ENCODE measurements around the gene ZNF341.

ZNF341 gene

GRCh38 chr20:33827109-33827508 is 95.3 kb downstream of the ZNF341 start:
- no peak for DNase-seq

DNA sequence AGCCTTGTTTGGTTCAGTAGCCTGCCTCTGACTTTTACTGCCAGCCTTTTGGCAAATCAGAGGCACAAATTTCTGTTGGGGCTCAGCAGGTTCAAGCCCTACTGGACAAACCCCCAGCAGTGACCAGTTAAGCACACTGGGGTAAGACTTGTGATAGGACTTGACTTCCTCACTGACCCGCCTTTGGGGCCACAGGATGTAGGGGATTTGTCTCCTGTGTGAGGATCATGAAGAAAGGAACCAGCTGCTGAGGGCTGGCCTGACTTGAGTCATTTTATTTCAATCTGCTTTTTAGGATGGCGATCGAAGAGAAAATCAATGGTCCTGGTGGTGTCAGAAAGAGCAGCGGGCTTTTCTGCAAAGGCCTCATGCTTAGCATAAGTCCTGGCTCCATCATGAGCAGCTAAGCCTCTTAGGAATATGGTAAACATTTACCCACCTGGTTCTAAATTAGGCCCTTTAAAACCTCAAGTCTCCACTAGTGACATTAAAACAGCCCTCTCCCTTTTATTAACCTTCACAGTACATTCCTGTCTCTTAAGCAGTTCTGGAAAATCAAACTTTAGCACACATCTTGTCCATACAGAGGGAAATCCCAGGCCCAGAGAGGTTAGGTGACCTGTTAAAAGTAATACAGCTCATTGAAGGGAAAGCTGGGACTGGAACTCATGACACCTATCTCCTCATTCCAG is 96.0 kb downstream of the ZNF341 start:
- no peak for DNase-seq

DNA sequence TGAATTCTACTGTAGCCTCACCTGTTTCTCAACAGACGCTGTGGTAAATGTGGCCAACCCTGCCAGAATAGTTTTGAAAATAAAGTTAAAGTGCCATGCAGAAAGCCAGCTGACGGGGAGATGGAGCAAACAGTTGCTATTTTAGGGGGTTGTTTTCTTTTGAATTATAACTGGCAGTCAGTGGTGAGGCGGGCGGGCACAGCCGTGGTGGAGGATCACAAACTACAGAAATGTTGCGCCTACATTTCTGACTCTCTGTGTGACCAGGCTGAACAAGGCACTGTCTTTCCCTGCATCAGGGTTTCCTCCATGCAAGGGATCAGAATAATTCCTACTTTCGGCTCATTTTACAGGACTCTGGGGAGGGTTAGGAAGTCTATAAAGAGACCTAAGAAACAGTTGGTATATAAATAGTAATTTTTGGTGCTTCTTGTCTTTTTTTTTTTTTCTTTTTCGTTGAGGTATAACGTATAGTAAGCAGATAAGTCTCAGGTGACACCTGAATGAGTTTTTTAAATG is 96.6 kb downstream of the ZNF341 start:
- DNase-seq, result no peak

- no peak for DNase-seq
Measured at GRCh38 chr20:33828967-33829560, 97.3 kb downstream of the ZNF341 start.

GRCh38 chr20:33829636-33830035 is 97.8 kb downstream of the ZNF341 start:
- DNase-seq, result no peak

- no peak for DNase-seq
Measured at GRCh38 chr20:33830371-33830770, 98.6 kb downstream of the ZNF341 start.

DNA sequence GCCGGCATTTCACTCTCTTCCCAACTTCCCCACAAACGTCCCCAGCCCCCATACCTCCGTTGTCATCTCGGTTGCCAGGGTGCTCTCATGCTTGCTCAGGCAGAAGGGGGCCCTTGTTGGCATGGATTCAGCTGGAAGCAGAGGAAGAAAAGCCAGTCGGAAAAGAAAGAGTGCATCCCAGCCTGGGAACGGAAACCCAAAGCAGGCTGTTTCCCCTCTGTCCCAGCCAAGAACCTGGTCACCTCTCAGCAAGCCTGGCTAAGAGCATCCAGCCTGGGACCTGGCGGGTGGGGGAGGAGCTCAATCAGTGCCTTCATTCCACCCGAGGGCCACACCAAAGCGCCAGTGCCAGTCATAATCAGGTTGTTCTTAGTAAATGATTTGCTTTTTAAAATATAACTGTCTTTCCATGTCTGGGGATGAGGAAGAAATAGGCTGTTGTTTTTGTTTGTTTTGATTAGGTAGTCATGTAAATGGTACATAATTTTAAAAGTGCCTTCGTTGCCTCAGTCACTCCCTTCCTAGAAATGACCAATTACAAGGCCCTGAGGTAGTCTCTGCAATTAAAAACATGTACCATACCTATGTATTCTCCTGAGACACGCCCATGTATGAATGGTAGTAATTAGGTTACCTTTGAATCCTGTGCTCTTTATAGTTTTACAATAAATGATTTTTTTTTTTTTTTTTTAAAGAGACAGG is 100.5 kb downstream of the ZNF341 start:
- no peak for DNase-seq

GRCh38 chr20:33833333-33833732 is 101.5 kb downstream of the ZNF341 start:
- no peak for DNase-seq

- no peak for DNase-seq
Measured at GRCh38 chr20:33835615-33836172, 103.9 kb downstream of the ZNF341 start.

DNA sequence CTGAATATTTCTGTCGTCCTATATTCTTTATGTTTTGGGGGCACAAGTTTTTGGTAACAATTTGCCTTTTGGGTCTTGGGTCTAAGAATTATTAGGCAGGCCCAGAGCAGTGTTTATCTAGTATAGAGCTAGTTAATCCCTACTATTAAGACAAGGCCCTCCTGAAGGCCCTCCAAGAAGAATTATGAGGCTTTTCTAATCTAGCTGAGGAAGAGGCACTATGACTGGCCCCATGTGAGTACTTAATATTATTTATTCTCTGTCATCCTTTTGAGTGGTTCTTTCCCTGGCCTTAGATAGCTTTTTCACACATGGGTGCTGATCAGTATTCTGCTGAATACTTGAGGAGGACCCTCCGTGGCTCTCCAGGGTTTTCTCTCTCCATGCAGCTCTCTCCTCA is 104.5 kb downstream of the ZNF341 start:
- DNase-seq, result no peak

DNA sequence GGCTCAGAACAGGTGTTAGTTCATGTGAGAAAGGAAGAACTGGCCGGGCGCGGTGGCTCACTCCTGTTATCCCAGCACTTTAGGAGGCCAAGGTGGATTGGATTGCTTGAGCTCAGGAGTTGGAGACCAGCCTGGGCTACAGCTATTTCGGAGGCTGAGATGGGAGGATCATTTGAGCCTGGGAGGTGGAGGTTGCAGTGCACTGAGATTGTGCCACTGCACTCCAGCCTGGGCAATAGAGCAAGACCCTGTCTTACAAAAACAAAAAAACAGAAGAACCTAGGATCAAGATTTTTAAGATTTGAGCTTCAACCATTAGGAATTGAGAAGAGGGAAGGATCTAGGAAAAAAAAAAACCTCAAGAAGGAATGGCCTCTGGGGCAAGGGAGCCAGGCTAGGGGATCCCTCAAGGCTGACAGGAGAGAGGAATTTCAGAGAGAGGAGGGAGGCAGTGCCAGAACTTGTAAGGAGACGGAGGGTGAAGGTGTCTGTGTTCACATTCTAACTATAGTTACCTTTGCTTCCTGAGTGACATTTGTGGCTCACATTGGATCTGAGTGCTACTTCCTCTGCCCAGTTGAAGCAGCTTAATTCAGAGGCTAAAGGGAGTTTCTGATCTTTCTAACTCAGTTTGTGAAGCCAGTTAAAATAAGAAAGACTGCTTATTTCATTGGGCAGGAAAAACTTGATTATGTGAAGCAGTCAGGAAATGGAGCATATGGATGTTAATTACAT is 105.5 kb downstream of the ZNF341 start:
- no peak for DNase-seq

DNA sequence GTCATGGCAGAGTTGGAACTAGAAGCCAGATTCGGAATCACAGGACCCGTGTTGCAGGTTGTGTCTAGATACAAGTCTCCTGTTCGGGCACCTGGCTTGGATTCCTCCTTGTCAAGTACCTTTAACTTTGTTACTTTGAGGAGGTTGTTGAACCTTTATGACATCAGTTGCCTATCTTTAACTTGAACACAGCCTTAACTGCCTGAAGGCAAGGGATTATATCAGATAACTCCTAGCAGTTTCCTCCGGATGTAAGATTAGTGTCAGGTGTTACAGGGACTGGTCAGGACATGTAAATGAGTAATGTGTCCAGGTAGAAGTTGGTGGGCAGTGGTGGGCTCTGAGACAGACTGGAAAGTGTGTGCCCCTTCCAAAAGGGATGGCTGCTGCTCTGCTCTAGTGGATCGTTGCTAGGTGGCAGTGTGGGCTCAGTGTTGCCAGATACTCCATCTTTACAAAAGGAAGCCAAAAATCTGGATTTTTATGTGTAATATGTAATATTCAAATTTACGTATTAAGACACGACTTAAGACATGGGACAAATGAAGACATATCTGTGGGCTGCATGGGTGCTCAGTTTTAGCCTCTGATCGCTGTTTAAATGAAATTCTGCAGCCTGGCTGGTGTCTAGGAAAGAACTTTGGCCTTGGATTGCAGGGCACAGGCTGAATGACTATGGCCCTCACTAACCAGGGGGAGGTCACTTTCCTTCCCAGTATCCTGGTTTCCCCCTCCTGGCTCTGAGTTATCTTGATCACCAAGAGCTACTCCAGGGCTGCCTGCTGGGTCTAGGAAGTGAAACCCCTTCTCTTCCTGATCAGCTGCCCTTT is 106.5 kb downstream of the ZNF341 start:
- DNase-seq, result peak; percentile 44

GRCh38 chr20:33839591-33839990 is 107.8 kb downstream of the ZNF341 start:
- no peak for DNase-seq

GRCh38 chr20:33840160-33840559 is 108.4 kb downstream of the ZNF341 start:
- no peak for DNase-seq

DNA sequence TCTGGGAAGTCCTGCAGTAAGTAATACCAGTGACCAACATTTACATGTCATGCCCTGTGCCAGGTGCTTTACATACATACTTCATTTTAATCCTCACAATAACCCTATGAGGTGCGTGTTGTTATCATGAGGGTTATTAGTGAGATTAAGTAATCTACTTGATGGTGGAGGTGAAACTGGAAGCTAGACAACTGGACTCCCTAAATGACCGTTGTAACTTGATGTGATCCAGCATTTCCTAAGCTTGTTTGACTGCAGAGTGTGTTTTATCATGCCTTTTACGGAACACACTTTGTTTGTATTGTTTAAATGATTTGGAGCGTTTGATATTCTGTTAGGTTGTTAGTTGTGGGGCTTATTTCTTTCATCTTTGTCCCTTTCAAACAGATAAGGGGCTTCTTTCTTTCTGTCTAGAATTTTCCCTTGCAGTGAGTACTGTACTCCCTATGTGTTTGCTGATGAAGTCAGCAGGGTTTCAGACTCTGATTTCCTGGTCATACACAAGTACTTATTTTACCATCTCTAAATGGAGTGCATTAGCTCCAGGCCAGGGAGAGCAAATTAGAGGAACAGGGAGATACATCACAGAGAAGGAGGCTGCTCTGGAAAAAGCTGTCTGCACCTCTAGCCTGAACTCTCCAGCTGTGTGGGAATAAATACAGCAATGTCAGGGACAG is 109.1 kb downstream of the ZNF341 start:
- no peak for DNase-seq

DNA sequence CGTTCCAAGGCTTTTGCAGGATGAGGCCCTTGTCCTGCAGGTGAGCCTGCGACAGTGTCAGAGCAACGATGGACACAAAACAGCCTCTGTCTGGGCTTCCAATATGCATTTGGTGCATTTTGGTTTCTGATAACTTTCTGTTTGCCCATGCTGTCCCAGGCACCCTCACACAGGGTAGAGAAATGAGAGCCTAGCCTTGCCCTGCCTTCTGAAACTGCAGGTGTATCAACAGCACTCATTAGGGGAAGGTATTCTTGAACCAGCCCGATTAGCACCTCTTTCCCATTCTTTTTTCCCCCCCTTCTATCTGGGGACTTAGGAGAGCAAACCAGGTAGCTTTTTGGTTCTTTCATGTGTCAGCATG is 109.6 kb downstream of the ZNF341 start:
- DNase-seq, result no peak

Measured in suppressor macrophage treated with lipopolysaccharide for 4 hours (primary cell).